GM19467 (cell line): Measurements from ENCODE around the gene HP1BP3.

Experiments
- ATAC-seq: cut with Tn5 transposase; IDR thresholded peaks from one replicate; pipeline ENCODE4 v1.9.1; 2021; ENCODE audit warnings: mild to moderate bottlenecking, moderate library complexity; ENCODE audit not compliant: unreplicated experiment

The HP1BP3 gene

DNA sequence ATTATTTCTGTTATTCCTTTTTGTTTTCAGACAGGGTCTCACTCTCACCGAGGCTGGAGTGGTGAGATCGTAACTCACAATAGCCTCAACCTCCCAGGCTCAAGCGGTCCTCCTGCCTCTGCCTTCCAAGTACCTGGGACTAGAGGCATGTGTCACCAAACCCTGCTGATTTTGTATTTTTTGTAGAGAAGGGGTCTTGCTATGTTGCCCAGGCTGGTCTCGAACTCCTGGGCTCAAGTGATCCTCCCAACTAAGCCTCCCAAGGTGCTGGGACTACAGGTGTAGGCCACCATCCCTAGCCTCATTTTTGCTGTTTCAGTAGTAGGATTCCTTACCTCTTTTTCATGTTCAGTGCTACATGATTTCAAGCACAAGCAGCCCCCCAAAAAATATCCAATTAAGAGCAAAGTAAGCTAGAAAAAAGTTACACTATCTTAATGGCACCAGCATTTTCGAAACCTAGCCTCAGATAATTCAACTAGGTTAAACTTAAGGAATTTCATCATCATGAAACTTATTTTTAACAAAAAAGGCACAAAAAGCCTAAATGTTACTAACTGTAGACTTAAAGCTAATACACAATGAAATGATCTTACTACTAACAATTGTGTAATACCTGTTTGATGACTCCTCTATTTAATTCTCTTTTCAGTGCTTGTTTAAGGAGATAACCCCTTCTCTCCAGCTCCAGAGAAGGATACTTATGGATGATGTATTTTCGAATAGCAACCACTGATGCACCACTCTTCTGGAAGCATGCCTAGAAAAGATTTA is 16.6 kb downstream of the HP1BP3 start:
- no peak for ATAC-seq

DNA sequence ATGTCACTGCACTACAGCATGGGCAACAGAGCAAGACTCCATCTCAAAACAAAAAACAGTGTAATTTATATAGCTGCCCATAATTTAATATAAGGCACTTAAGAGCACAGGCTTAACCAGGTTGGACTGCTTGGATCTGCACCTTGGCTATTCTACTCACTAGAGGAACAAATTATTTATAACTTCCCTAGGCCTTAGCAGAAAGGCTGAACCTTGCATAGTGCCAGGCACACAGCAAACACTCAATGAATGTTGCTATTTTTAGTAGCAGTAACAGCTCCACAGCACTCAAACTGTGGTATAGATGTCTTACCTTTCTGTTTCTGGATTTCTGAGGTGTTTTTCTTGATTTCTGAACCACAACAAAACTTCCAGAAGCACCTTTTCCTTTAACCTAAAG is 19.8 kb downstream of the HP1BP3 start:
- no peak for ATAC-seq

DNA sequence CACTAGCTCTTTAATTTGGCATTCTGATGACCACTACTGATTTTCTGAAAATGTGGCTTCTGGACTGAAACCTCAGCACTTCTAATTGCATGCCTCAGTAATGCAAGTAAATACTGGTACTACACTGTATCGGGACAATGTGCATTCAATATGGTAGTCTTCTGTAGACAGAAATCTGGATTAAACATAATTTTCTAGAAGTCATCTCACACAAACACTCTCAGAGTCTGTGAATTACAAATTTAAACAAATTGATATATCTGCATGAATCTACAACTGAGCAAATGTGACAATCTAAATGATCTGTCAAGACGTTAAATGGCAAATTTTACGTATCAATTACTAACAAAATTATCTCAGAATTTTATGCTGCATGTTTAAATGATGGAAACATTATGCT is 23.7 kb downstream of the HP1BP3 start:
- ATAC-seq, result no peak

DNA sequence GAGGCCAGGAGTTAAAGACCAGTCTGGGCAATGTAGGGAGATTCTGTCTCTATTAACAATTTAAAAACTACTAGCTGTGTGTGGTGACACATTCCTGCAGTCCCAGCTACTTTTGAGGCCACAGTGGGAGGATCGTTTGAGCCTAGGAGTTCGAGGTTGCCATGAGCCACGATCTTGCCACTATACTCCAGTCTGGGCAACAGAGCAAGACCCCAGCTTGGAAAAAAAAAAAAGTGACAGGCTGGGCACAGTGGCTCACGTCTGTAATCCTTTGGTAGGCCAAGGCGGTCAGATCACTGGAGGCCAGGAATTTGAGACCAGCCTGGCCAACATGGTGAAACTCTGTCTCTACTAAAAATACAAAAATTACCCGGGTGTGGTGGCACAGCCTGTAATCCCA is 26.8 kb downstream of the HP1BP3 start:
- ATAC-seq, result no peak

- ATAC-seq, result no peak
These were observed 33.5 kb downstream of the HP1BP3 start for GRCh38 chr1:20753589-20753988.

DNA sequence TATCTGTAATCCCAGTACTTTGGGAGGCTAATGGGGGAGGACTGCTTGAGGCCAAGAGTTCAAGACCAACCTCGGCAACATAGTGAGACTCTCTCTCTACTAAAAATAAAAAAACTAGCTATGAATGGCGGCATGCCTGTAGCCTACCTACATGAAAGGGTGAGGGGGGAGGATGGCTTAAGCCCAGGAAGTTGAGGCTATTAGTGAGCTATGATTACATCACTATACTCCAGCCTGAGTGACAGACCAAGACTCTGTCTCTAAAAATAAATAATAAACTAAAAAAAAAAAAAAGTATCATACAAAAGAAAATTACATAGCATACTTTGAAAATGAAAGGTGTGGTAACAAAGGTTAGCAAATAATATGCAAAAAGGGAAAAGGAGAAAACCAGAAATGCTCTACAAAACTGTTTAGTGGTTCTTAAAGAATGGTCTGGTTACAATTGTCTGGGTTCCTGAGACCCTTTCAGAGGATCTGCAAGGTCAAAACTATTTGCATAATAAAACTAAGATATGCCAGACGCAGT is 35.6 kb downstream of the HP1BP3 start:
- ATAC-seq, result no peak

DNA sequence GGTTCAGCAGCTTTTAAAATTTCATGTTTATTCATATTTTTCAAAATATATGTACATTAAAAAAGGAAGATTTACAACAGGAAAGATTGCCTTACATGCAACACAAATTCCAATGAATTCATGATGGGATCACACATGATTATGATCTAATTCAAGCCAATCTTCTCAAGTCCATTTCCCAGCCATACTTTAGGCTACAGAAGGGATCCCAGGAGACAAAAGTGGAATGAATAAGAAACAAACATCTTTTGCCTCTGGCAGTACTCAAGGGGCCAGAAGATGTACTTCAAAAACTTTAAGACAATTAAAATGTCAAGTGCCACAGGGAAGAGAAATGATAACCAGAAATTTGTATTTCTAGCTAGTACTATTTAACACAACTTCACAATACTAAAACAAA is 44.4 kb downstream of the HP1BP3 start:
- no peak for ATAC-seq

DNA sequence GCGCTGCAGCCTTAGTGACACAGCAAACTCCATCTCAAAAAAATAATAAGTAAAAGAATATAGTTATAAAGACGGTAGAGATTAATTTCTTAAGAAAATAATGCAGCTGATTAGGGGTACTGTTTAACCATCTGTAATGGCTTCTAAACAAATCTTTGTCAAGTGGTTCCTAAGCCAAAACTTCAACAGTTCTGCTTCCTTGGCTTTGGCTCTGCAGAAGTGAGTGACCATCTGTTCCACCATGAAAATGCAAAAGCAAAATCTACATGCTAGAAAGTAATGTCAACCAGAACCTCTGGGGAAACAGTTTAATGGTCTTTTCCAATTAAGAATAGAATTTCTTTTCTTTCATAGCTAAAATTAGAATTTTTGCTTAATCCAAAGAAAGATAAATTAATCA is 46.3 kb downstream of the HP1BP3 start:
- no peak for ATAC-seq

- ATAC-seq, result no peak
These were observed 47.9 kb downstream of the HP1BP3 start for GRCh38 chr1:20739225-20739624.

DNA sequence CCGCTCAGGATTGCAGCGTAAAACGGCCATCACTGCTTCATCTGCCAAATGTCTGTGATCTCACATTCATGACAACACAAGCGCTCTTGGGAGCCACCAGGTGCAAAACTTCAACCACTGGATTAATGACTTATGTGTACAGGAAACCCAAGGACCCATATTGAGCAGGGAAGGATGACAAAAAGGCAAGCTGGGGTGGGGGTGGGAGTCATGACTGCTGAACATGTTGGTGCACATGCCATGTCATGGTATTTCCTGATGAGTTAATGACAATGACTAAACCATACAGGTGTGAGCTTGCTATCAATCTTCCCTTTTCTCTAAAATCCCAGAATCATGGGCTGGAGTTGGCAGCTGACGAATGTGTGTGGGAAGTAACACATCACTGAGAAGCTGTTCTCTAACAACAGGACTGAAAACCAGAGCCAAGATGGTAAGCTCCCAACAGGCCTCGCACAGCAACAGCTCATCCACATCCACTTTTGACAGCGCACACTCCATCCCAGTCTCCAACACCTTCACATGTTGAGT is 51.5 kb downstream of the HP1BP3 start:
- ATAC-seq, result no peak

GRCh38 chr1:20733360-20733975 is 53.6 kb downstream of the HP1BP3 start:
- no peak for ATAC-seq

DNA sequence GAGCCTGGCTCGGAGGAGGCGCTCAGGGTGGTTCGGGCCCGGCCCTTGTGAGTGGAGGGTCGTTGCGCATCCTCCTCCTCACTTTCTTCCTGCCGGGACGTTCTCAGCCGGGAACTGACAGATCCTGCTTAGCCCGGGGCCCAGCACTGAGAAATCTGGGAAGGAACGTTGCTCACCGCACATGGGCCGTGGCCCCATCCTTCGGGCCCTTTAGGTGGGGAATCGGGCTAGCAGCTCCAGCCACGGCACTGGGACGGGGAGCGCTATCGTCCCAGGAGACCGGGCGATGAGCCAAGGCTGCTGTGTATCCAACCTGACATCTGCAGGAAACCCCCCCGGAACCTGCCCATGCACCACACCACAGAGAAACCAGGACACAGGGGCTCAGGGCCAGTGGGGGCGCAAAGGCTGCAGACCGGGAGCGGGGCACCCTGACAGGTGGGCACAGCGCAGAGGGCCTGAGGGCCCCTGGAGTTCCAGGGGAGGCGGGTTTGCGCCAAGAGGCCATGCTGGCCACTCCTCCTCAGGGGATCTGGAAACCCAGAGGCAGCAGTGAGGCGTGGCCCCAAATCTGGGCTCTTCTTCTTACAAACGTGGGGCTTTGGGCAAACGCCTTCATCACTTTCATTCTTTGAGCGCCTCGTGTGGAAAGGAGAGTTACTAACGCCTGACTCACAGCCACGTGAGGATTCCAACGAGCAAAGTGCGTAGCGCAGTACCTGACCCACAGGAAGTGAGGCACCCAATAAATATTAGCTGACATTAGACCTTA is 54.3 kb downstream of the HP1BP3 start, which contains the start of gene SH2D5:
Gene SH2D5 (minus strand): TSS at position 116 of the 772 bp plus-strand sequence. CDS start 4,659 bp downstream, outside the sequence.
- ATAC-seq, result peak; percentile 33

DNA sequence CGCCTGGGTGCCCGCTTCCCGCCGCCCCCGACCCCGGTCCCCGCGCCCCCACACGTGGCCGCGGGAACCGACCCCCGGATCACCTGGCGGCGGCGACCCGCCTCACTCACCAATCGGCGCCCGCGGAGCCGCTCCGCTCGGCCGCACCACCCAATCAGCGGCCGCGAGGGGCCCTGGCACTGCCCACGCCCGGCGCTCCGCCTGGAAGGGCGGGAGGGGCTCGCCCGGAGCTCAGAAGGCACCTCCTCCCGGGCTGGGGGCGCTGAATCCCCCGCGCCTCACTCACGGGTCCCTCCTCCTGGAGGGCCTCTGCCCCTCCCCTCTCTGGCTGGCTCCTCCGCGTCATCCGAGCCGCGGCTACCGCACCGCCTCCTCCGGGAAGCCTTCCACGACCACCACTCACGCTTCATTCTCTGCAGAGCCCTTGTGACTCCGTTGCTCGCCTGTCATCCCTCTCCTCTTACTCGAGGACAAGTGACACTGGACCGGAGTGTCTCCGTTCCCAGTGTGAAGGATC is 55.0 kb downstream of the HP1BP3 start:
- ATAC-seq, result peak; percentile 57

DNA sequence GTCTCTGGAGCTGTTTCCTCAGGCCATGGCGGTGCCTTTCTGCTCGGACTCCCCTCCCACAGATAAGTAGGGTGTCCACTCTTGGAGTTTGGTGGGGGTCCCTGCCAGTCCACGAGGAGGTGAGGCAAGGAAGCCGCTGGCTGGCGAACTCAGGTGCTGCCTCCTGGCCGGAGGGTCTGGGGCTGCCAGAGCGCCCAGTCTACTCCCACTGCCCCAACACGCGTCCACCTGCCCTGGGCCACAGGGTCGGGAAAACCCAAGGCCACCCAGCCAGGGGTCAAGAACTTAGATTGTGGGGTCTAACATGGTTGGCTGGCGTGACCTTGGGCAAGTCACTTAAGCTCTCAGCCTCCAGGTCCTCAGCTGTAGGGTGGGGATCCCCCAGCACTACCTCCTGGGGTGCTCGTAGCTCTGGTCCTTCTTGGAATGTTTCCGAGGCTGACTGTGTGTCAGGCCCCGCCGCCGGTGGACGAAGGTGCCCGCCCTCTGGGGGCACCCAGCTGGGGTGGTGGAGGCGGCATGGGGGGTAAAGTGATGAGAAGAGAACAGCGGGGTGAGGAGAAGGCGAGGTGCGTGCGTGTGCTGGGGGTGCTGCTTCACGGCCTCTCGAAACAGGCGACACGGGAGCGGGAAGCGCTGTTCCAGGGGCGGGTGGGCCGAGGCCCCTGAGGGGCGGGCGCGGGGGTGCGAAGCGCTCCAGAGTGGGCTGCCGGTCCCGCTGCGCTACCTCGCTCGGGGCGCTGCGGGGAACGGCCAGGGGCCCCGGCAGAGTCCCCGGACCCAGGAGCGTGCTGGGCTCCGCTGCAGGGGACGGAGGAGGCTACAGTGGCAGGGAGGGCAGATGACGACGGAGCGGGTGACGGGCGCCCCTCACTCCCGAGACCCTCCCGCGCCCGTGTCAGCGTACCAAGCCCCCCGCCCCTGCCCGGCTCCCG is 55.8 kb downstream of the HP1BP3 start:
- ATAC-seq, result no peak

- ATAC-seq, result no peak
These were observed 56.4 kb downstream of the HP1BP3 start for GRCh38 chr1:20730690-20731056.

GRCh38 chr1:20729990-20730689 is 57.0 kb downstream of the HP1BP3 start:
- no peak for ATAC-seq

DNA sequence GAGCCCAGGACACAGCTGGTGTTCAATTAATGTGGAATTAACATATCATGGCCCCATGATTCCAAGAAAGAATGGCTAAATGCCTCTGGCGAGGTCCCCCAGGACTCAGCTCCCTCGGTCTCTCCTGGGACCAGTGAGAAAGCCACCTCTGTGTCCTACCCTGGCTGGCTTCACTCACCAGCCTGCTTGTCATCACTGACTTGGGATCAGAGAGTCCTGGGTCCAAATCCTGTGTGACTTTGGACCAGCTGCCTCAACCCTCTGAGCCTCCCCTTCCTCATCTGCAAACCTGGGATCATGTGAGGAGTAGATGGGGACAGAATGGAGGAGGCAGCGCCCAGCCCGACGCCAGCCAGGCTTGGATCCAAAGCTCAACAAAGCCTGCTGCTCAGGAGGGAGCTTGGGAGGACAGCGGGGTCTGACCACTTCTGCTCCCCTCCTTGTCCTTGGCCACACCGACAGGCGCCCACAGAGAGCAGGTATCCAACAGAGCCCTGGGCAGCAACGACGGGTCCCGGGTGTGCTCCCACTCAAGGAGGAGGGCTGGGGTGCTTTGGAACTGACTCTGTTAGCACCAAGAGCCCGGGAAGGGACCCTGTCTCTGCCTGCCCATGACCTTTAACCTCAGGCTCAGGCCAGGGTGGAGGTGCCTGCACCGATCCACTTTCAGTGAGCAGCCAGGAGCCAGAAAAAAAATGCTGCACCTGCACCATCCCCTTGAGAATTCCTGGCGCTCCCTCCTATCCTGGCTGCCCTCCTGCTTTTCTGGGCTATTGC is 57.8 kb downstream of the HP1BP3 start:
- no peak for ATAC-seq

DNA sequence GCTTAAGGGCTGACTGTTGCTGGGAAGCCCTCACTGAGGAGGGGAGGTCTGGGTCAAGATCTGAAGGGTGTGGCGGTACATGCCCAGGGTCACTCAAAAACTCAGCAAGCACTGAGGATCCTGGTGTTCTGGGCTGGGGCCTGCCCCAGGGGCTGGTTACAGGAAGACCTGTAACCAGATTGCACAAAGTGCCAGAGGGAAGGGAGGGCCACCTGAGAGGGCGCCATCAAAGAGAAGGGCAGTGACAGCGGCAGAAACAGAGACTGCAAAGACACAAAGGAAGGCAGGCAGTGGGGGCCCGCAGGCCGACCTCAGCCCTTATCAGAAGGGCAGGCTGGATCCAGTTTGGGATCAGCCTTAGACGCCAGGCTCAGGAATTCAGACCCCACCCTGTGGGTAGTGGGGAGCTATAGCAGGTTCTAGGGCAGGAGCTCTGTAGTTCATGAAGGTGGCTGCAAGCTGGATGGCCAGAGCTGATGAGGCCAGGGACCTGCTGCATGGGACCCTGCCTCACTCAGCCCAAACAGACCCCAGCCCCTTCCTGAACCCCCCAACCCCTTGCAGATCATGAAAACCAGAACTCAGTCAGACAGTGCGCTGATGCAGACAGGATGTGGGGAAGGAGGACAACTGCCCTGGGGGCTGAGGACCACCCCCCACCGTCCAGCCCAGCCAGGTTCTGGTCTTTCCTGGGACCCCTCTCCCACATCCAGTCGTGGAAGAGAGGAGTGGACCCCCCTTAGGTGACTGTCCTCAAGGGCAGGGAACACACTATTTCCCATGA is 58.5 kb downstream of the HP1BP3 start:
- no peak for ATAC-seq
